ENCODE results near the gene MSANTD2.

The MSANTD2 gene

DNA sequence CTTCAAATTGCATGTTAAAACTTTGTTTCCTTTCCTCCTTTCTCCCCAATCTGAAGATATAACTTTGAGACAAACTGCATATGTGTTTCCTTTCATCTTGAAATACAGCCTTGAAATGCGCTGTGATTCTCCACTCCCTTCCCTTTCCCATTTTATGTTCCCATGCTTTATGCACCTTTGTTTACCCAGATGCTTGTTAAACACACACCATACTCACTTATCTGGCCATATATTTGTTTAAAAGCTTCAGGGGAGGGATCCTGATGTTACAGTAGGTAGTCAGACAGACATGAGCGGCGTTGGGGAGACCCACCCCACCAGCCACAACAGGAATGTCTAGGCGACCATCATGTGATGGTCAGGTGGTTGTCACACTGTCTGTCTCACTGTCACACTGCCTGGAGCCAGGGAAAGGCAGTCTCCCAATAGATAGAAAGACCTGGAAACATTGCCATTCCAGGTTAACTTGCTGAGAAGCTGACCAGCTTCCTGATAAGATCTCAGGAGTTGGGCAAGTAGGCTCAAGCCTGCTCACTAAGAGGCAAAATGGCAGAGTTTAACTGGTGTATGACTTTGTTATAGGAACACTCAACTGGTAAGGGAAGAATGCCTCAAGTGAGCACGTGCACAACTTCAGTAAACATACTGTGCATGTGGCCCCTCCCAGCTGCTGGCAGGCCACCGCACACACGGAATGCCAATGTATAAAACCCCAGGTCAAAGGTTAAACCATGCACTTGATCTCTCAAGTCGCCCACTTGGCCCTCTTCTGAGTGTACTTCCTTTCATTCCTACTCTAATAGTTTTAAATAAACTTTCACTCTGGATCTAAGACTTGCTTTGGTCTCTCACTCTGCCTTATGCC is 23.5 kb upstream of the MSANTD2 start:
- no peak overlapping the region for H3K27ac ChIP-seq (ENCODE audit: low read depth in 2 of 2, low read length in 2 of 2)
- H3K9ac ChIP-seq (ENCODE audit: low read depth in 1 of 2, low read length in 2 of 2) = no peak overlapping the region
- H3K4me1 ChIP-seq (ENCODE audit: control insufficient read depth in 2 of 2, insufficient read depth in 2 of 2, low read length in 2 of 2) = peaks cover 3 to 15% of the 10 kb centered on the region in 2 donors
- peaks cover 0 to 5% of the 10 kb centered on the region in 2 donors for H3K27me3 ChIP-seq (ENCODE audit: control insufficient read depth in 2 of 2, insufficient read depth in 2 of 2, low read length in 2 of 2)
- H3K36me3 ChIP-seq (ENCODE audit: control insufficient read depth in 2 of 2, insufficient read depth in 2 of 2, low read length in 2 of 2) = no peaks in the 10 kb centered on the region
- H3K9me3 ChIP-seq (ENCODE audit: control insufficient read depth in 2 of 2, low read length in 2 of 2) = no peaks in the 10 kb centered on the region
- no peak overlapping the region for H3K4me3 ChIP-seq (ENCODE audit: low read length in 2 of 2)

DNA sequence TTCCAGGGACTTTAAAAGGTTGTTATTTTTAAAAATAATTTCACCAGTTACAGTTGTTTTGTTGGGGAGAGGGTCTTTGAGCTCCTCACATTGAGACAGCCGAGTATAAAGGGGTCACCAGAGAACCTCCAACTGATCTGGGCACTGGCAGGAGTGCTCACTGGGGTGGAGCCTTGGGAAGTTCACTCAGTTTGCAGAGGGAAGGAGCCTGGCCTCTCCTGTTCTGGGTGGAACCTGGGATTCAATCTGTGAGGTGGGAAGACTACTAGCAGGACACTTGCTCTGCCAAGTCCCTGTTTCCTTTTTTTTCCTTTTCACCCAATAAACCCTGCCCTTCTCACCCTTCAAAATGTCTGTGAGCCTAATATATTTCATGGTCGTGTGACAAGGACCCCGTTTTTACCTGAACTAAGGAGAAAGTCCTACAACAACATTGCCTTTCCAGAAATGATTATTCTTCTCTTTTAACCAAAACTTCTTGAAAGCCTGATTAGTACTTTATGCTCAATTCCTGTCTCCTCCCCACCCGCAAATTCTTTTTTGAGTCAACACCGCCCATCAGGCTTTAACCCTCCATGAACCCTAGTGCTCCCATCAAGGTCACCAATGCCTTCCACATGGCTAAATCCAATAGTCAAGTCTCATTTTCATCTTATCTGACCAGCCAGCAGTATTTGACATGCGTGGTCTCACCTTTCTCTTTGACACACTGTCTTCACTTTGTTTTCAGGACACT is 22.0 kb upstream of the MSANTD2 start:
- H3K27ac ChIP-seq (ENCODE audit: low read depth in 2 of 2, low read length in 2 of 2) = no peak overlapping the region
- no peak overlapping the region for H3K4me3 ChIP-seq (ENCODE audit: low read length in 2 of 2)
- no peak overlapping the region for H3K9ac ChIP-seq (ENCODE audit: low read depth in 1 of 2, low read length in 2 of 2)
- peaks cover 0 to 5% of the 10 kb centered on the region in 2 donors for H3K27me3 ChIP-seq (ENCODE audit: control insufficient read depth in 2 of 2, insufficient read depth in 2 of 2, low read length in 2 of 2)
- H3K9me3 ChIP-seq (ENCODE audit: control insufficient read depth in 2 of 2, low read length in 2 of 2) = no peaks in the 10 kb centered on the region
- H3K4me1 ChIP-seq (ENCODE audit: control insufficient read depth in 2 of 2, insufficient read depth in 2 of 2, low read length in 2 of 2) = peaks cover 3 to 15% of the 10 kb centered on the region in 2 donors
- no peaks in the 10 kb centered on the region for H3K36me3 ChIP-seq (ENCODE audit: control insufficient read depth in 2 of 2, insufficient read depth in 2 of 2, low read length in 2 of 2)

DNA sequence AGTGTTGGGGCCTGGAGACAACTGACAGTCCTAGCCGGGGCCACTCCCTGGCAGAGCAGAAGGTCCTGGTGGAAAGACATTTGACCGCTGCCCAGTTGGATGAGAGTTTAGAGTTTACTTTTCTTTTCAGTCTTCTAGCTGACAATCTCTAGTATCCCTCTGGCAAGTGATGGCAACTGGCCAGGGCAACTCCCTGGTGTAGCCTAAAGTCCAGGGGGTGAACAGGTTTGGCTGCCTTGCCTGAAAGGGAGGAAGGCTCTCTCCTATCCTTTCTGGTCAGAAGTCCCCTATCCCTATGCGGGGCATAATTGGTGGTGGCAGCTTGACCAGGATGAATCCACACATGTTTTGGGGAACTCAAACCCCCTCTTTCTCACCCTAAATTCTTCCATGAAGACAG is 16.8 kb upstream of the MSANTD2 start:
- Histone ChIP-seq H3K36me3 (ENCODE audit: control insufficient read depth in 2 of 2, insufficient read depth in 2 of 2, low read length in 2 of 2) (no peaks in the 10 kb centered on the region), H3K4me3 (ENCODE audit: low read length in 2 of 2) (no peak overlapping the region), H3K9ac (ENCODE audit: low read depth in 1 of 2, low read length in 2 of 2) (no peak overlapping the region), H3K27me3 (ENCODE audit: control insufficient read depth in 2 of 2, insufficient read depth in 2 of 2, low read length in 2 of 2) (peaks cover 0 to 6% of the 10 kb centered on the region in 2 donors), H3K27ac (ENCODE audit: low read depth in 2 of 2, low read length in 2 of 2) (no peak overlapping the region), H3K9me3 (ENCODE audit: control insufficient read depth in 2 of 2, low read length in 2 of 2) (no peaks in the 10 kb centered on the region), H3K4me1 (ENCODE audit: control insufficient read depth in 2 of 2, insufficient read depth in 2 of 2, low read length in 2 of 2) (peaks cover 0 to 2% of the 10 kb centered on the region in 2 donors)

DNA sequence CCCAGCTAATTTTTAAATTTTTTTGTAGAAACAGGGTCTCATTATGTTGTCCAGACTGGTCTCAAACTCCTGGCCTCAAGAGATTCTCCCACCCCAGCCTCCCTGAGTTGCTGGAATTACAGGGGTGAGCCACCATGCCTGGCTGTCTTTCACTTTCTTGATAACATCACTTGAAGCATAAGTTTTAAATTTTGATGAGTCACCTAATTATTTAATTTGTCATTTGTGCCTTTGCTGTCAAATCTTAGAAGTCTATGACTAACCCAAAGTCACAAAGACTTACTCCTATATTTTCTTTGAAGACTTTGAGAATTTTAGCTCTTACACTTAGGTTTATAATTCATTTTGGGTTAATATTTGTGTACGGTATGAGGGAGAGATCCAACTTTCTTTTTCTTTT is 14.5 kb upstream of the MSANTD2 start:
- Histone ChIP-seq H3K9me3 (ENCODE audit: control insufficient read depth in 2 of 2, low read length in 2 of 2) (no peaks in the 10 kb centered on the region), H3K9ac (ENCODE audit: low read depth in 1 of 2, low read length in 2 of 2) (no peak overlapping the region), H3K4me3 (ENCODE audit: low read length in 2 of 2) (no peak overlapping the region), H3K27ac (ENCODE audit: low read depth in 2 of 2, low read length in 2 of 2) (no peak overlapping the region), H3K36me3 (ENCODE audit: control insufficient read depth in 2 of 2, insufficient read depth in 2 of 2, low read length in 2 of 2) (no peaks in the 10 kb centered on the region), H3K27me3 (ENCODE audit: control insufficient read depth in 2 of 2, insufficient read depth in 2 of 2, low read length in 2 of 2) (peaks cover 0 to 3% of the 10 kb centered on the region in 2 donors), H3K4me1 (ENCODE audit: control insufficient read depth in 2 of 2, insufficient read depth in 2 of 2, low read length in 2 of 2) (peaks cover 0 to 2% of the 10 kb centered on the region in 2 donors)

DNA sequence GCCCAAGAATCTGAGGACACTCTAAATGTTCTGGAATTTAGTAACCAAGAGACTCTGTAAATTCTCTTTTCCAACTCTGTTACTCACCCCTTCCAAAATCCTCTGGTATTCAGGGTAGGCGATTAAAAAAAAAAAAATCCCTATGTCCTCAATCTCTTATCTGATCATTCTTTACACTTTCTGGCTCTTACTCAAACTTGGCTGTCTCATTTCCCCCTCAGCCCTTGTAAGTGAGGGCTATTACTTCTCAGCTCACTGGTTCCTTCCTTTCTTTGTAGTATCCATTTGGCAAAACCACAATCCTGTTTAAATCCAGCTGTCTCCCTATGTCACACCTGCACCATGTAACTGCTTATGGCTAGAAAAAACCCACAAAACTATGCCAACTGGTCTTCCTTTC is 12.7 kb upstream of the MSANTD2 start:
- H3K4me1 ChIP-seq (ENCODE audit: control insufficient read depth in 2 of 2, insufficient read depth in 2 of 2, low read length in 2 of 2) = peaks cover 0 to 2% of the 10 kb centered on the region in 2 donors
- no peaks in the 10 kb centered on the region for H3K36me3 ChIP-seq (ENCODE audit: control insufficient read depth in 2 of 2, insufficient read depth in 2 of 2, low read length in 2 of 2)
- peaks cover 0 to 3% of the 10 kb centered on the region in 2 donors for H3K27me3 ChIP-seq (ENCODE audit: control insufficient read depth in 2 of 2, insufficient read depth in 2 of 2, low read length in 2 of 2)
- no peak overlapping the region for H3K27ac ChIP-seq (ENCODE audit: low read depth in 2 of 2, low read length in 2 of 2)
- H3K4me3 ChIP-seq (ENCODE audit: low read length in 2 of 2) = no peak overlapping the region
- no peak overlapping the region for H3K9ac ChIP-seq (ENCODE audit: low read depth in 1 of 2, low read length in 2 of 2)
- H3K9me3 ChIP-seq (ENCODE audit: control insufficient read depth in 2 of 2, low read length in 2 of 2) = no peaks in the 10 kb centered on the region

DNA sequence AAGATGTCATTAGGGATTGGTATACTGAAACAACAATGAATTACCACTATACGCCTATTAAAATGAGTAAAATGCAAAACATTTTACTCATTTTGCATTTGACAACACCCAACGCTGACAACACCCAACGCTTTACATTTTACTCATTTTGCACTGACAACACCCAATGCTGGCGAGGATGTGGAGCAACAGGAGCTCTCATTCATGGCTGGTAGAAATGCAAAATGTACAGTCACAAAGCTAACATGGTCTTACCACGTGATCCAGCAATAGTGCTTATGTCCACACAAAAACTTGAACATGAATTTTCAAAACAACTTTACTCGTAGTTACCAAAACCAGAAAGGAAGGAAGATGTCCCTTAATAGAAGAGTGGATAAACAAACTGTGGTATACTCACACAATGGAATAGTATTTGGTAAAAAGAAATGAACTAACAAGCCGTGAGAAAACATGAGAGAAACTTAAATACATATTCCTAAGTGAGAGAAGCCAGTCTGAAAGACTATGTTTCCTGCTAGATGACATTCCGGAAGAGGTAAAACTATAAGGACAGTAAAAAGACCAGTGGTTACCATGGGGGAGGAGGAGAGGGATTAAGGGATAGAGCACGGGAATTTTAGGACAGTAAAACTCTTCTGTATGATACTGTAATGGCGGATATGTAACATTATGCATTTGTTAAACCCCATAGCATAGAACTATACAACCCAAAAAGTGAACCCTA is 11.4 kb upstream of the MSANTD2 start:
- Histone ChIP-seq H3K9me3 (ENCODE audit: control insufficient read depth in 2 of 2, low read length in 2 of 2) (no peaks in the 10 kb centered on the region), H3K27ac (ENCODE audit: low read depth in 2 of 2, low read length in 2 of 2) (no peak overlapping the region), H3K4me3 (ENCODE audit: low read length in 2 of 2) (no peak overlapping the region), H3K27me3 (ENCODE audit: control insufficient read depth in 2 of 2, insufficient read depth in 2 of 2, low read length in 2 of 2) (peaks cover 0 to 3% of the 10 kb centered on the region in 2 donors), H3K4me1 (ENCODE audit: control insufficient read depth in 2 of 2, insufficient read depth in 2 of 2, low read length in 2 of 2) (peaks cover 0 to 1% of the 10 kb centered on the region in 2 donors), H3K9ac (ENCODE audit: low read depth in 1 of 2, low read length in 2 of 2) (no peak overlapping the region), H3K36me3 (ENCODE audit: control insufficient read depth in 2 of 2, insufficient read depth in 2 of 2, low read length in 2 of 2) (no peaks in the 10 kb centered on the region)

DNA sequence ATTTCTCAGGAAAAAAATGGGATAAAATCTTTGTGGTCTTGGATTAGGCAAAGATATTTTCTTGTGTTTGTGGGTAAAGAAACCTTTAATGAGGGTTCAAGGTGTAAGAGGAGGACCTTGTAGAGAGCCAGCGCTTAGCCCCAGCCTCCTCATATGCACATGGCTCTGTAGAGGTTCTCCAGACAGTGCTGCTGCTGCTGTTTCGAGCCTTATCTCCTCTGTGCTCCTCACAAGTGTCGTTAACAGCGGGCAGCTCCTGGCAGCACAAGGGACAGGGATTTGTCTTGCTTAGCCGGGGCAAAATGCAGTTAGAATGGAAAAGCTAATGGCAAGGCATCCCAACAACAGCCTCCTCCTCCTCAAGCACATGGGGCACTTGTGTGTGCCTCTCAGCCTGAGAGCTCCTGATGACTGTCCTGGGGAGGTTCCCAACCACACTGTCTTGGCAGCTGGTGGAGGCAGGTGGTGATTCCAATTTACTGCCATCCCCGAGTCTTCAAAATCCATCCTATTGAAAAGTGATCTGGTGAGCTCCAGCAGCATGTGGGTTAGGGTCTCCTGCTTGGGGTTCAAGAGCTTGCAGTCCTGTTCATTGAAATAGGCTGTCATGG is 7.6 kb upstream of the MSANTD2 start:
- Histone ChIP-seq H3K9me3 (ENCODE audit: control insufficient read depth in 2 of 2, low read length in 2 of 2) (no peaks in the 10 kb centered on the region), H3K36me3 (ENCODE audit: control insufficient read depth in 2 of 2, insufficient read depth in 2 of 2, low read length in 2 of 2) (no peaks in the 10 kb centered on the region), H3K9ac (ENCODE audit: low read depth in 1 of 2, low read length in 2 of 2) (no peak overlapping the region), H3K4me1 (ENCODE audit: control insufficient read depth in 2 of 2, insufficient read depth in 2 of 2, low read length in 2 of 2) (no peaks in the 10 kb centered on the region), H3K27me3 (ENCODE audit: control insufficient read depth in 2 of 2, insufficient read depth in 2 of 2, low read length in 2 of 2) (no peaks in the 10 kb centered on the region), H3K27ac (ENCODE audit: low read depth in 2 of 2, low read length in 2 of 2) (no peak overlapping the region), H3K4me3 (ENCODE audit: low read length in 2 of 2) (no peak overlapping the region)

DNA sequence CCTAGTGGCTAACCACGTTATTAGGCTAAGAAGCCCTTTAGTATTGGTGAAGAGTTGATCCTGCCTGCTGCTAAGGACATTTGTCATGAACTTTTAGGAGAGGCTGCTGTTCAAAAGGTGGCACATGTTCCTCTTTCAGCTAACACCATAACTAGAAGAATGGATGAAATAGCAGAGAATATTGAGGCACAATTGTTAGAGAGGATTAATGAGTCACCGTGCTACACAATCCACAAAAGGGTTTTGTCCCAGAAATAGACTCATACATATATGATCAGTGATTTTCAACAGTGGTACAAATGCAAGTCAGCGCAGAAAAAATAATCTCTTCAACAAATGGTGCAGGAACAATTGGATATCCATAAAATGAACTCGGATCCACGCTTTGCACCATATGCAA is 7.0 kb upstream of the MSANTD2 start:
- Histone ChIP-seq H3K9me3 (ENCODE audit: control insufficient read depth in 2 of 2, low read length in 2 of 2) (no peaks in the 10 kb centered on the region), H3K9ac (ENCODE audit: low read depth in 1 of 2, low read length in 2 of 2) (no peak overlapping the region), H3K4me3 (ENCODE audit: low read length in 2 of 2) (no peak overlapping the region), H3K27ac (ENCODE audit: low read depth in 2 of 2, low read length in 2 of 2) (no peak overlapping the region), H3K4me1 (ENCODE audit: control insufficient read depth in 2 of 2, insufficient read depth in 2 of 2, low read length in 2 of 2) (no peaks in the 10 kb centered on the region), H3K27me3 (ENCODE audit: control insufficient read depth in 2 of 2, insufficient read depth in 2 of 2, low read length in 2 of 2) (no peaks in the 10 kb centered on the region), H3K36me3 (ENCODE audit: control insufficient read depth in 2 of 2, insufficient read depth in 2 of 2, low read length in 2 of 2) (no peaks in the 10 kb centered on the region)

DNA sequence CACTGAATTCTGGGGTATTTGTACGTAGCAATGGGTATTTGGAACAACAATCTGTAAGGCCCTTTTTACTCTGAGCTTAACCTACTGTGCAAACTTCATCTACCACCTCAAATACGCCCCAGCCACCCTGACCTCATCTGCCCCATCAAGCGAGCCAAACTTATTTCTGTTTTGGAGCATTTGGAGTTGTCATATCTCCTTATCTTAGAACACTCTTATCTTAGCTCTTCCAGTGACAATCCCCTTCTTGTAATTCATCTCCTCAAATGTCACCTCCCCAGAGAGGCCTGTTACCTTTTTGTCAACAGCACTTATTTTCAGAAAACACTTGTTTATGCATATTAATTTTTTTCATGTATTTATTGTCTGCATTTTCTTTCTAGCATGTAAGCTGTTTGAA is 4.7 kb upstream of the MSANTD2 start:
- no peak overlapping the region for H3K9ac ChIP-seq (ENCODE audit: low read depth in 1 of 2, low read length in 2 of 2)
- no peaks in the 10 kb centered on the region for H3K27me3 ChIP-seq (ENCODE audit: control insufficient read depth in 2 of 2, insufficient read depth in 2 of 2, low read length in 2 of 2)
- no peaks in the 10 kb centered on the region for H3K9me3 ChIP-seq (ENCODE audit: control insufficient read depth in 2 of 2, low read length in 2 of 2)
- H3K4me3 ChIP-seq (ENCODE audit: low read length in 2 of 2) = no peak overlapping the region
- no peaks in the 10 kb centered on the region for H3K36me3 ChIP-seq (ENCODE audit: control insufficient read depth in 2 of 2, insufficient read depth in 2 of 2, low read length in 2 of 2)
- no peak overlapping the region for H3K27ac ChIP-seq (ENCODE audit: low read depth in 2 of 2, low read length in 2 of 2)
- H3K4me1 ChIP-seq (ENCODE audit: control insufficient read depth in 2 of 2, insufficient read depth in 2 of 2, low read length in 2 of 2) = peaks cover 5 to 7% of the 10 kb centered on the region in 2 donors

Measured in mucosa of rectum (tissue), 2 donors.